Sigmoid colon (tissue), 7 donors: Measurements from ENCODE around the gene KCTD18. TPM values are rescaled to one million over a fixed set of nuclear protein-coding genes. Genes with fewer than 3 reads are reported as not detected.

Experiments used
- DNase-seq: peaks from one replicate; pipeline ENCODE4 v3.0.0-alpha.2; 2019
- H3K27ac ChIP-seq, 4 donors: fragments of 200-600 bp; sonication (generic); one replicate each; pipeline ENCODE4 v1.5.1; 2016 to 2019; ENCODE audit warnings: mild to moderate bottlenecking in 1 of 4
- H3K27me3 ChIP-seq, 3 donors: fragments of 200-600 bp; sonication (generic); one replicate each; pipeline ENCODE4 v1.5.1; 2019; ENCODE audit warnings: mild to moderate bottlenecking in 1 of 3
- H3K36me3 ChIP-seq, 4 donors: fragments of 200-600 bp; sonication (generic); one replicate each; pipeline ENCODE4 v1.5.1; 2016 to 2019
- H3K4me1 ChIP-seq, 4 donors: fragments of 200-600 bp; sonication (generic); one replicate each; pipeline ENCODE4 v1.5.1; 2017 to 2019
- H3K4me3 ChIP-seq, 4 donors: fragments of 200-600 bp; sonication (generic); one replicate each; pipeline ENCODE4 v1.5.1; 2017 to 2019; ENCODE audit warnings: mild to moderate bottlenecking in 2 of 4, moderate library complexity in 1 of 4
- H3K9me3 ChIP-seq, 4 donors: fragments of 200-600 bp in 3 of 4; sonication (generic) in 3 of 4; one replicate each; pipeline versions ENCODE4 v1.5.1 to v1.6.1; 2013 to 2019
- CTCF ChIP-seq, 4 experiments: fragments of 450-650 bp in 3 of 4; fragments of 200-600 bp in 1 of 4; IDR thresholded peaks; one replicate each; pipeline ENCODE4 v1.5.1; 2016 to 2019; ENCODE audit warnings: antibody characterized with exemption in 4 of 4, mild to moderate bottlenecking in 3 of 4, moderate library complexity in 2 of 4
- EP300 ChIP-seq, 4 donors: sonication (generic); formaldehyde crosslinking; IDR thresholded peaks; one replicate each; pipeline ENCODE4 v1.6.1; 2017; ENCODE audit warnings: antibody characterized with exemption in 4 of 4
- POLR2A ChIP-seq, 2 donors: fragments of 450-650 bp; IDR thresholded peaks; one replicate each; pipeline ENCODE4 v1.6.1; 2016; ENCODE audit warnings: antibody characterized with exemption in 2 of 2, mild to moderate bottlenecking in 2 of 2, moderate library complexity in 2 of 2
- POLR2AphosphoS5 ChIP-seq, 4 donors: sonication (generic); formaldehyde crosslinking; IDR thresholded peaks; one replicate each; pipeline ENCODE4 v1.6.1; 2017; ENCODE audit warnings: antibody characterized with exemption in 4 of 4
- WGBS, 2 donors: extraction: QIAGEN DNeasy Blood & Tissue Kit; methylation state at CpG; one replicate each; pipeline ENCODE4 v1.1.7; 2013; 5-methylcytosine and 5-hydroxymethylcytosine counted together
- intact Hi-C: fragments of 100-400 bp; cut with DNase I; formaldehyde crosslinking; loops from one replicate; pipeline ENCODE4 v1.15.1; 2023
- polyA plus RNA-seq, 3 donors: library from polyadenylated mRNA; stranded (reverse); fragments of 200-250 nt; gene quantifications; one replicate each; pipeline ENCODE4 v1.2.3, GENCODE V29; 2013
- total RNA-seq, 4 donors: library from RNA; depleted of rRNA; stranded (reverse); fragments of >200 nt; gene quantifications; one replicate each; pipeline ENCODE4 v1.1.0, GENCODE V29; 2016
- donor health status: healthy with polysubstance abuse.
- donor health status: Bipolar disorder and iron deficiency.
- donor health status: healthy.

Gene KCTD18
- total and polyA plus RNA-seq, 7 donors, result 10.5 to 33.9 (median 18.1) TPM

DNA sequence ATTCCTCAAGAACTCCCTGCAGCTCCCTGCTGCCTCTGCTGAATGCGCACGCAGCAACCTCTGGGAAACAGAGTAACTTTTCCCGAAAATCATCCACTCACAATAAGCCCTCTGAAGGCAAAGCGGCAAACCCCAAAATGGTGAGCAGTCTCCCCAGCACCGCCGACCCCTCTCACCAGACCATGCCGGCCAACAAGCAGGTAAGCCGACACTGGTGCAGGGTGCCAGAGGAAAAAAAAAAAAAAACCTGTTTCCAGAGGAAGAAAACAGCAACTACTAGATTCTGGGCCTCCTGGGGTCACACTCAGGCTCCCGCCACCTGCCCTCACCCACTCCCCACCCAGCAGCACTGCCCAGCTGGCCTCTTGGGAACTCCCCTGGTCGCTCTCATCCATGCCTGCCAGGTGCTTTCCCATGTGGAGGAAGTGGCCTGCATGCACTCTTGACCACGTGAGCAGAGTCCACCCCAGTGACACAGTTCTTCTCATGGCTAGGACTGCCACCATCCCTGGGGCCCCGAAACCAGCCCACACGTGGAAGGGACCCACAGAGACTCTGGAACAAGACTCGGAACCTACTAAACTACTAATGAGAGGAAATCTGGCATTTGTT, 36.9 kb downstream of the KCTD18 start:
- Histone ChIP-seq H3K27me3 (no peaks in the 10 kb centered on the region), H3K27ac (no peak overlapping the region), H3K36me3 (peaks cover 3 to 69% (median 25%) of the 10 kb centered on the region in 4 donors), H3K9me3 (no peaks in the 10 kb centered on the region), H3K4me1 (peaks cover 0 to 29% (median 16%) of the 10 kb centered on the region in 4 donors), H3K4me3 (no peak overlapping the region)
- DNase-seq, result no peak
- intact Hi-C loops, result loop anchor here (10.0 kb wide), 1 partner anchor 318 kb away; no protein-coding TSS in a partner anchor
- TF ChIP-seq EP300 (IDR thresholded peaks at IDR 0.05) (no peak), POLR2A (IDR thresholded peaks at IDR 0.05) (no peak), CTCF (IDR thresholded peaks at IDR 0.05) (no peak), POLR2AphosphoS5 (IDR thresholded peaks at IDR 0.05) (no peak)
- 92 to 94% methylated on average over 14 of the region's 14 CpGs for WGBS, 2 donors

DNA sequence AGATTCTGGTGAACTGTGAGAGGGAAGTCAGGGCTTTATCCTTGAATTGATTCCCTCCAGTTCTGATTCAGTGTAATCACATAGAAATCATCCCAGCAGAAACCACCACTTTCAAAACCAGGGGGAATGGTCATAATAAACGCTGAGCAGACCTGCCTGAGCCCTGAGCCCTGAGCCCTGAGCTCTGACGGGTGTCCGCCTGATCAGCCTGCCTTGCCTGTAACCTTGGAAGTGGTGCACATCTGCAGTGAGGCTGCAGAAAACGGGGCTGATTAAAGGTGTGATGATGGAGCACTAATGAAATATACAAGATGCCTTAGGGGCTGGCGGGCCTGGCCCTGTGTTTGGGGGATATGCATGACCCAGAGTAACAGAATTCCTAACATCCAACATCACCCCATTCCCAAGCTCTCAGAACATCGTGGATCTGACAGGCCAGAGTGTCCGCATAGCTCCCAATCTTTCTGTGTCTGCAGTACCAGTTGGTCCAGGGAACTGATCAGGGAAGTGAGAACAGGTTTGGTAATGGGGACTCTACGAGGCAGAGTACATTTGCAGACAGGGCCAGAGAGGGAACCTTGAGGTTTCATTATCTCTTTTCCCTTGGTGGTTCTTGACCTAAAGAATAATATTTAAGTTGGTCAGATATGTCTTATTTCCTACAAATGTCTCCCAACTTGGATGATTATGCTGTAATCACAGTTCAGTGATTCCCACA, 37.8 kb downstream of the KCTD18 start:
- Histone ChIP-seq H3K9me3 (no peaks in the 10 kb centered on the region), H3K4me3 (no peak overlapping the region), H3K4me1 (peaks cover 0 to 38% (median 16%) of the 10 kb centered on the region in 4 donors), H3K27ac (no peak overlapping the region), H3K36me3 (peaks cover 3 to 73% (median 27%) of the 10 kb centered on the region in 4 donors), H3K27me3 (no peaks in the 10 kb centered on the region)
- DNase-seq, result no peak
- TF ChIP-seq EP300 (IDR thresholded peaks at IDR 0.05), result no peak
- intact Hi-C loops, result loop anchor here (10.0 kb wide), 1 partner anchor 317 kb away; no protein-coding TSS in a partner anchor
- WGBS, 2 donors, result 89 to 90% methylated on average over 8 of the region's 8 CpGs

DNA sequence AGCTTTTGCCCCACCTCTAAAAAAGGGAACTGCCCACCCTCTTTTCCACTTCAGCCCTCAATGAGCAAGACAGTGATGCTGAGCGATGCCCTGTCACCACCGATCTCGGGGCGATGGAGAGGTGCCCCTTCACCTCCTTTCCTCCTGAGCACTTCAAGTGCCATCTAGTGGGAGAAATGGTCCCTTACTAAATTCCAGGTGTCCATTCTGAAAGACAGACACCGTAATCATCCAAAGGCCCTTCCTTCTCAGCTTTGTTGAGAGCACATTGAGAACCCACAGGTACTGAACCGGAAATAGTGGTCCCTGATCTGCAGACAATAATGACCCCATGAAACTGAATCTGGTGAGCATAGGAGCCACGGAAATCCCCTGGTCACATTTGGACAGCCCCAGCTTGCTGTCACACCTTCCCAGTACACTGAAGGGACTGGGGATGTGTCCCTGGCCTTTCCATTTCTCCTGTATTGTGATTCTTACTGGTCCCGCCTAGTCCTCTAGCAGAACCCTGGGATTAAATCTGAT, 38.5 kb downstream of the KCTD18 start:
- no peak overlapping the region for H3K27ac ChIP-seq
- intact Hi-C loops, result loop anchor here (10.0 kb wide), 1 partner anchor 317 kb away; no protein-coding TSS in a partner anchor
- 45 to 56% methylated on average over 8 of the region's 8 CpGs for WGBS, 2 donors
- TF ChIP-seq POLR2AphosphoS5 (IDR thresholded peaks at IDR 0.05) (no peak), CTCF (IDR thresholded peaks at IDR 0.05) (peak in 3 of 4 experiments; percentile 28 to 53 (median 30))
- no peak for DNase-seq
- H3K9me3 ChIP-seq, result no peaks in the 10 kb centered on the region
- no peak overlapping the region for H3K4me3 ChIP-seq
- peaks cover 3 to 68% (median 24%) of the 10 kb centered on the region in 4 donors for H3K36me3 ChIP-seq
- H3K4me1 ChIP-seq, result peaks cover 0 to 45% (median 16%) of the 10 kb centered on the region in 4 donors
- no peaks in the 10 kb centered on the region for H3K27me3 ChIP-seq

DNA sequence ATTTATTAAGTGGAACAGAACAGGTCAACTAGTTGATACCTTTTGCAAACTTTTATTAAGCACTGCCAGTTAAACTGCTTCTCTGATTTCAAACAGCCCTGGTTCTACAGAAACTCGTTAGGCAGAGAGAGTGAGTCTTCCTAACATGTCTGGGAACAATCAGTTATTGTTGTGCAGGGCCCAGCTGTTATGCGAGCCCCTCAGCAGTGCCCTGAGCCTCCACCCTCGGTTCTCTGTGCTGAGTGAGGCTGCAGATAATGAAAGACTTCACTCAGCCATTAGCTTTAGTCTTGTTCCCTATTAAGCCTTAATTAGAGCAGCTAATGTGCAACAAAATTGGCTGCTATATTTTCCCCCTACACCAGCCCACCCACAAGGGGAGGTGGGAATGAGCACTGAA, 39.6 kb downstream of the KCTD18 start:
- 72 to 75% methylated on average over 3 of the region's 3 CpGs for WGBS, 2 donors
- Histone ChIP-seq H3K4me1 (peaks cover 0 to 50% (median 16%) of the 10 kb centered on the region in 4 donors), H3K27ac (peak overlapping the region; percentile 22 to 79 (median 65))

More for the DNA sequence above, 39.6 kb downstream of the KCTD18 start:
- intact Hi-C loops, result loop anchor here (10.0 kb wide), 1 partner anchor 315 kb away; no protein-coding TSS in a partner anchor
- H3K4me3 ChIP-seq, result no peak overlapping the region
- no peaks in the 10 kb centered on the region for H3K9me3 ChIP-seq
- no peak for TF ChIP-seq CTCF (IDR thresholded peaks at IDR 0.05)
- no peak for TF ChIP-seq POLR2AphosphoS5 (IDR thresholded peaks at IDR 0.05)
- TF ChIP-seq POLR2A (IDR thresholded peaks at IDR 0.05), result no peak
- TF ChIP-seq EP300 (IDR thresholded peaks at IDR 0.05), result no peak
- H3K27me3 ChIP-seq, result no peaks in the 10 kb centered on the region
- peaks cover 3 to 58% (median 22%) of the 10 kb centered on the region in 4 donors for H3K36me3 ChIP-seq
- DNase-seq, result no peak
